ENCODE results near the gene ARHGAP18.
"Not testable (repeated sequence)": the region's sequence is repeated elsewhere in the genome, so short reads cannot be mapped to it uniquely, and the experiment has no call there.

The ARHGAP18 gene

GRCh38 chr6:129576456-129576855 lies 133.5 kb downstream of the ARHGAP18 start:
- H3K27me3 ChIP-seq, result no peaks in the 10 kb centered on the region
- no peak overlapping the region for H3K9ac ChIP-seq
- H3K4me1 ChIP-seq, result peaks cover 0 to 11% (median 7%) of the 10 kb centered on the region in 10 experiments; a peak in 15 of 20 replicates
- peaks cover 0 to 87% (median 0%) of the 10 kb centered on the region in 11 experiments; a peak in 7 of 22 replicates for H3K36me3 ChIP-seq
- H4K20me1 ChIP-seq, result peaks cover 0 to 19% (median 0%) of the 10 kb centered on the region in 11 experiments; a peak in 3 of 22 replicates
- H3K9me3 ChIP-seq (replicated peaks in 1 of 11), result peaks cover 0 to 20% (median 4%) of the 10 kb centered on the region in 11 experiments; a peak in 11 of 22 replicates
- TF ChIP-seq Cebpa-rat (IDR thresholded peaks at IDR 0.05), result 0 out of 22 replicates have a peak, but pooled peaks of 1 of the 11 experiments have one; percentile 41
- no peak overlapping the region for H3K27ac ChIP-seq
- H3K4me3 ChIP-seq, result no peak overlapping the region
- no peak overlapping the region for H3K4me2 ChIP-seq

- H3K4me2 ChIP-seq, result no peak overlapping the region
- H3K9me3 ChIP-seq (replicated peaks in 1 of 11), result peaks cover 6 to 29% (median 12%) of the 10 kb centered on the region in 11 experiments; a peak in 20 of 22 replicates
- no peak overlapping the region for H3K27ac ChIP-seq
Measured at GRCh38 chr6:129575378-129576118, 134.4 kb downstream of the ARHGAP18 start.

GRCh38 chr6:129574605-129575004 lies 135.4 kb downstream of the ARHGAP18 start:
- peaks cover 0 to 11% (median 7%) of the 10 kb centered on the region in 10 experiments; a peak in 15 of 20 replicates for H3K4me1 ChIP-seq
- not testable (repeated sequence) for H3K27me3 ChIP-seq, H4K20me1 ChIP-seq, H3K4me3 ChIP-seq, H3K4me2 ChIP-seq, H3K27ac ChIP-seq, H3K9ac ChIP-seq
- H3K36me3 ChIP-seq, result peaks cover 0 to 87% (median 0%) of the 10 kb centered on the region in 11 experiments; a peak in 7 of 22 replicates
- H3K9me3 ChIP-seq (replicated peaks in 1 of 11), result peaks cover 6 to 31% (median 15%) of the 10 kb centered on the region in 11 experiments; a peak in 20 of 22 replicates

More at GRCh38 chr6:129575378-129576118, 134.4 kb downstream of the ARHGAP18 start:
- no peak overlapping the region for H3K9ac ChIP-seq
- peaks cover 0 to 87% (median 0%) of the 10 kb centered on the region in 11 experiments; a peak in 7 of 22 replicates for H3K36me3 ChIP-seq
- H3K27me3 ChIP-seq, result no peaks in the 10 kb centered on the region
- TF ChIP-seq Cebpa-rat (IDR thresholded peaks at IDR 0.05), result no peak
- no peak overlapping the region for H3K4me3 ChIP-seq
- H4K20me1 ChIP-seq, result peaks cover 0 to 13% (median 0%) of the 10 kb centered on the region in 11 experiments; a peak in 3 of 22 replicates
- peaks cover 0 to 11% (median 7%) of the 10 kb centered on the region in 10 experiments; a peak in 15 of 20 replicates for H3K4me1 ChIP-seq

GRCh38 chr6:129570929-129571328 lies 139.0 kb downstream of the ARHGAP18 start:
- not testable (repeated sequence) for H3K4me2 ChIP-seq, H3K4me1 ChIP-seq, H3K4me3 ChIP-seq, H3K27me3 ChIP-seq, H3K27ac ChIP-seq, H3K9ac ChIP-seq, H4K20me1 ChIP-seq
- H3K36me3 ChIP-seq, result peaks cover 0 to 73% (median 0%) of the 10 kb centered on the region in 11 experiments; a peak in 5 of 22 replicates
- peaks cover 6 to 31% (median 15%) of the 10 kb centered on the region in 11 experiments; a peak in 20 of 22 replicates for H3K9me3 ChIP-seq (replicated peaks in 1 of 11)

- no peak overlapping the region for H3K4me3 ChIP-seq
- no peak overlapping the region for H3K27ac ChIP-seq
- no peaks in the 10 kb centered on the region; a peak in 2 of 22 replicates for H4K20me1 ChIP-seq
- H3K4me1 ChIP-seq, result no peaks in the 10 kb centered on the region
- H3K36me3 ChIP-seq, result peaks cover 0 to 54% (median 0%) of the 10 kb centered on the region in 11 experiments; a peak in 5 of 22 replicates
- TF ChIP-seq Cebpa-rat (IDR thresholded peaks at IDR 0.05), result no peak
- H3K27me3 ChIP-seq, result no peaks in the 10 kb centered on the region
- no peak overlapping the region for H3K4me2 ChIP-seq
- peaks cover 6 to 22% (median 15%) of the 10 kb centered on the region in 11 experiments; a peak in 20 of 22 replicates for H3K9me3 ChIP-seq (replicated peaks in 1 of 11)
- H3K9ac ChIP-seq, result no peak overlapping the region
Measured at GRCh38 chr6:129568015-129568414, 142.0 kb downstream of the ARHGAP18 start.

GRCh38 chr6:129567374-129567773 lies 142.6 kb downstream of the ARHGAP18 start:
- no peak for TF ChIP-seq Cebpa-rat (IDR thresholded peaks at IDR 0.05)
- Histone ChIP-seq H3K4me3 (no peak overlapping the region), H3K9me3 (replicated peaks in 1 of 11) (peaks cover 3 to 22% (median 15%) of the 10 kb centered on the region in 11 experiments; a peak in 20 of 22 replicates), H3K9ac (no peak overlapping the region), H3K27ac (no peak overlapping the region), H3K4me2 (no peak overlapping the region), H4K20me1 (no peaks in the 10 kb centered on the region; a peak in 2 of 22 replicates), H3K27me3 (no peaks in the 10 kb centered on the region), H3K36me3 (peaks cover 0 to 48% (median 0%) of the 10 kb centered on the region in 11 experiments; a peak in 5 of 22 replicates), H3K4me1 (no peaks in the 10 kb centered on the region)

GRCh38 chr6:129565811-129566210 lies 144.2 kb downstream of the ARHGAP18 start:
- TF ChIP-seq Cebpa-rat (IDR thresholded peaks at IDR 0.05), result no peak
- no peaks in the 10 kb centered on the region for H3K27me3 ChIP-seq
- no peak overlapping the region for H3K27ac ChIP-seq
- H3K4me2 ChIP-seq, result no peak overlapping the region
- no peak overlapping the region for H3K9ac ChIP-seq
- no peaks in the 10 kb centered on the region; a peak in 2 of 22 replicates for H4K20me1 ChIP-seq
- H3K4me3 ChIP-seq, result no peak overlapping the region
- no peaks in the 10 kb centered on the region for H3K4me1 ChIP-seq
- peaks cover 0 to 33% (median 0%) of the 10 kb centered on the region in 11 experiments; a peak in 5 of 22 replicates for H3K36me3 ChIP-seq
- peaks cover 1 to 9% (median 6%) of the 10 kb centered on the region in 11 experiments; a peak in 18 of 22 replicates for H3K9me3 ChIP-seq (replicated peaks in 1 of 11)

- Histone ChIP-seq H4K20me1 (no peaks in the 10 kb centered on the region; a peak in 2 of 22 replicates), H3K9ac (no peak overlapping the region), H3K4me2 (no peak overlapping the region), H3K4me3 (no peak overlapping the region), H3K36me3 (peaks cover 0 to 33% (median 0%) of the 10 kb centered on the region in 11 experiments; a peak in 5 of 22 replicates), H3K9me3 (replicated peaks in 1 of 11) (peaks cover under 1 to 6% (median 3%) of the 10 kb centered on the region in 11 experiments; a peak in 13 of 22 replicates), H3K27ac (no peak overlapping the region), H3K27me3 (no peaks in the 10 kb centered on the region), H3K4me1 (no peaks in the 10 kb centered on the region)
- TF ChIP-seq Cebpa-rat (IDR thresholded peaks at IDR 0.05), result no peak
Measured at GRCh38 chr6:129565366-129565765, 144.6 kb downstream of the ARHGAP18 start.

GRCh38 chr6:129558248-129558647 lies 151.7 kb downstream of the ARHGAP18 start:
- no peaks in the 10 kb centered on the region for H4K20me1 ChIP-seq
- no peak for TF ChIP-seq Cebpa-rat (IDR thresholded peaks at IDR 0.05)
- no peak overlapping the region for H3K4me3 ChIP-seq
- H3K4me1 ChIP-seq, result no peaks in the 10 kb centered on the region
- no peak overlapping the region for H3K27ac ChIP-seq
- H3K4me2 ChIP-seq, result no peak overlapping the region
- peaks cover 0 to 58% (median 0%) of the 10 kb centered on the region in 11 experiments; a peak in 4 of 22 replicates for H3K36me3 ChIP-seq
- H3K27me3 ChIP-seq, result no peaks in the 10 kb centered on the region
- H3K9ac ChIP-seq, result no peak overlapping the region
- peaks cover 0 to 7% (median 0%) of the 10 kb centered on the region in 11 experiments; a peak in 3 of 22 replicates for H3K9me3 ChIP-seq (replicated peaks in 1 of 11)

All from BLaER1 treated with 17β-estradiol and CSF1 and Interleukin-3, amounts not matched to agents 10 nM and 100 nM (cell line).